Gastrocnemius medialis (tissue), 4 donors: ENCODE results near the gene SNX11.

Source experiments
- POLR2A ChIP-seq, 2 donors: fragments of 450-650 bp; IDR thresholded peaks; one replicate each; pipeline ENCODE4 v1.6.1; 2017; ENCODE audit warnings: antibody characterized with exemption in 2 of 2, mild to moderate bottlenecking in 2 of 2, moderate library complexity in 2 of 2
- TF ChIP-seq, protein P1 (sequence below), 5 experiments: fragments of 450-650 bp in 3 of 5; fragments of 200-600 bp in 2 of 5; sonication (generic) in 2 of 5; IDR thresholded peaks in 4 of 5; conservative IDR thresholded peaks in 1 of 5; 1 replicate in 4 of 5; 2 replicates in 1 of 5; pipeline ENCODE4 v1.5.1; 2016 to 2019; ENCODE audit warnings: antibody characterized with exemption in 5 of 5, mild to moderate bottlenecking in 3 of 5, moderate library complexity in 3 of 5

- no peak for TF ChIP-seq POLR2A (IDR thresholded peaks at IDR 0.05)
- TF ChIP-seq, protein P1, sequence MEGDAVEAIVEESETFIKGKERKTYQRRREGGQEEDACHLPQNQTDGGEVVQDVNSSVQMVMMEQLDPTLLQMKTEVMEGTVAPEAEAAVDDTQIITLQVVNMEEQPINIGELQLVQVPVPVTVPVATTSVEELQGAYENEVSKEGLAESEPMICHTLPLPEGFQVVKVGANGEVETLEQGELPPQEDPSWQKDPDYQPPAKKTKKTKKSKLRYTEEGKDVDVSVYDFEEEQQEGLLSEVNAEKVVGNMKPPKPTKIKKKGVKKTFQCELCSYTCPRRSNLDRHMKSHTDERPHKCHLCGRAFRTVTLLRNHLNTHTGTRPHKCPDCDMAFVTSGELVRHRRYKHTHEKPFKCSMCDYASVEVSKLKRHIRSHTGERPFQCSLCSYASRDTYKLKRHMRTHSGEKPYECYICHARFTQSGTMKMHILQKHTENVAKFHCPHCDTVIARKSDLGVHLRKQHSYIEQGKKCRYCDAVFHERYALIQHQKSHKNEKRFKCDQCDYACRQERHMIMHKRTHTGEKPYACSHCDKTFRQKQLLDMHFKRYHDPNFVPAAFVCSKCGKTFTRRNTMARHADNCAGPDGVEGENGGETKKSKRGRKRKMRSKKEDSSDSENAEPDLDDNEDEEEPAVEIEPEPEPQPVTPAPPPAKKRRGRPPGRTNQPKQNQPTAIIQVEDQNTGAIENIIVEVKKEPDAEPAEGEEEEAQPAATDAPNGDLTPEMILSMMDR (IDR thresholded peaks at IDR 0.05 in 4 of 5, conservative IDR thresholded peaks at IDR 0.05 in 1 of 5) = no peak
Measured at GRCh38 chr17:48084932-48085331, 22.6 kb upstream of the SNX11 start.
